Stomach smooth muscle (tissue), 2 donors: ENCODE measurements around the gene PPP1R3E.
"Not testable (repeated sequence)": the region's sequence is repeated elsewhere in the genome, so short reads cannot be mapped to it uniquely, and the experiment has no call there.

Experiments used
- H3K27ac ChIP-seq: one replicate; pipeline ENCODE4 v1.7.0; 2013; ENCODE audit warnings: mild to moderate bottlenecking, low read length, inconsistent platforms
- H3K27me3 ChIP-seq, 2 donors: one replicate each; pipeline ENCODE4 v1.7.0; 2013; ENCODE audit warnings: low read length in 2 of 2; ENCODE audit not compliant: insufficient read depth in 2 of 2, control insufficient read depth in 1 of 2
- H3K36me3 ChIP-seq, 2 donors: one replicate each; pipeline ENCODE4 v1.7.0; 2013; ENCODE audit warnings: low read length in 2 of 2; ENCODE audit not compliant: control insufficient read depth in 2 of 2, insufficient read depth in 2 of 2
- H3K4me1 ChIP-seq: one replicate; pipeline ENCODE4 v1.7.0; 2013; ENCODE audit warnings: low read length; ENCODE audit not compliant: control insufficient read depth, insufficient read depth
- H3K4me3 ChIP-seq, 2 donors: one replicate each; pipeline ENCODE4 v1.7.0; 2013; ENCODE audit warnings: low read length in 2 of 2
- H3K9ac ChIP-seq, 2 donors: one replicate each; pipeline ENCODE4 v1.7.0; 2013; ENCODE audit warnings: low read length in 2 of 2, mild to moderate bottlenecking in 1 of 2
- H3K9me3 ChIP-seq, 2 donors: one replicate each; pipeline ENCODE4 v1.7.0; 2013; ENCODE audit warnings: low read length in 2 of 2; ENCODE audit not compliant: control insufficient read depth in 2 of 2
- donor health status: healthy.
- donor health status: Pancreatic carcinoma.

PPP1R3E gene

GRCh38 chr14:23294734-23295561 is 7.7 kb downstream of the PPP1R3E start:
- no peaks in the 10 kb centered on the region for H3K9me3 ChIP-seq
- H3K4me1 ChIP-seq, result peaks cover 10% of the 10 kb centered on the region
- H3K27me3 ChIP-seq, result peaks cover 0 to 13% of the 10 kb centered on the region in 2 donors
- H3K36me3 ChIP-seq, result peaks cover 9 to 11% of the 10 kb centered on the region in 2 donors
- H3K4me3 ChIP-seq, result peak overlapping the region in 1 of 2 donors; percentile 47
- H3K27ac ChIP-seq, result no peak overlapping the region
- peak overlapping the region in 1 of 2 donors; percentile 36 for H3K9ac ChIP-seq

- peak overlapping the region; percentile 90 to 92 for H3K4me3 ChIP-seq
- peaks cover 0 to 8% of the 10 kb centered on the region in 2 donors for H3K27me3 ChIP-seq
- H3K4me1 ChIP-seq, result peaks cover 10% of the 10 kb centered on the region
- no peaks in the 10 kb centered on the region for H3K9me3 ChIP-seq
- H3K9ac ChIP-seq, result peak overlapping the region; percentile 84 to 95
- H3K27ac ChIP-seq, result peak overlapping the region; percentile 98
- no peaks in the 10 kb centered on the region for H3K36me3 ChIP-seq
These were observed 15.7 kb downstream of the PPP1R3E start for GRCh38 chr14:23286902-23287479.

GRCh38 chr14:23286020-23286901 is 16.4 kb downstream of the PPP1R3E start, which contains the start of gene HOMEZ:
TSS of gene HOMEZ (minus strand) at chr14:23286132. CDS start at chr14:23285952, 180 bp downstream.
- Histone ChIP-seq H3K9me3 (no peaks in the 10 kb centered on the region), H3K27ac (peak within 1 kb of the TSS; percentile 98), H3K4me1 (peaks cover 10% of the 10 kb centered on the region), H3K9ac (peak within 1 kb of the TSS; percentile 95 to 97), H3K36me3 (peaks cover 0 to under 1% of the 10 kb centered on the region in 2 donors), H3K27me3 (peaks cover 0 to 1% of the 10 kb centered on the region in 2 donors), H3K4me3 (peak within 1 kb of the TSS; percentile 90 to 92)

- H3K4me3 ChIP-seq, result peak overlapping the region; percentile 90 to 92
- no peaks in the 10 kb centered on the region for H3K27me3 ChIP-seq
- no peaks in the 10 kb centered on the region for H3K9me3 ChIP-seq
- peak overlapping the region; percentile 98 for H3K27ac ChIP-seq
- H3K9ac ChIP-seq, result peak overlapping the region; percentile 87 to 97
- peaks cover 10% of the 10 kb centered on the region for H3K4me1 ChIP-seq
- peaks cover 0 to 2% of the 10 kb centered on the region in 2 donors for H3K36me3 ChIP-seq
These were observed 17.1 kb downstream of the PPP1R3E start for GRCh38 chr14:23285530-23286019.

- peaks cover 0 to 2% of the 10 kb centered on the region in 2 donors for H3K36me3 ChIP-seq
- peaks cover 10% of the 10 kb centered on the region for H3K4me1 ChIP-seq
- no peaks in the 10 kb centered on the region for H3K9me3 ChIP-seq
- H3K9ac ChIP-seq, result peak overlapping the region; percentile 87 to 97
- H3K4me3 ChIP-seq, result peak overlapping the region; percentile 90 to 92
- peak overlapping the region; percentile 98 for H3K27ac ChIP-seq
- H3K27me3 ChIP-seq, result no peaks in the 10 kb centered on the region
These were observed 17.8 kb downstream of the PPP1R3E start for GRCh38 chr14:23284654-23285529.

GRCh38 chr14:23281247-23281646 is 21.4 kb downstream of the PPP1R3E start:
- H3K27me3 ChIP-seq, result no peaks in the 10 kb centered on the region
- H3K4me1 ChIP-seq, result peaks cover 5% of the 10 kb centered on the region
- no peak overlapping the region for H3K27ac ChIP-seq
- no peak overlapping the region for H3K9ac ChIP-seq
- peaks cover 1 to 5% of the 10 kb centered on the region in 2 donors for H3K36me3 ChIP-seq
- no peak overlapping the region for H3K4me3 ChIP-seq
- H3K9me3 ChIP-seq, result no peaks in the 10 kb centered on the region

- H3K9me3 ChIP-seq, H3K9ac ChIP-seq, H3K4me1 ChIP-seq, H3K4me3 ChIP-seq, H3K27me3 ChIP-seq, H3K36me3 ChIP-seq, H3K27ac ChIP-seq: not testable (repeated sequence)
These were observed 24.7 kb downstream of the PPP1R3E start for GRCh38 chr14:23277928-23278327.

GRCh38 chr14:23277189-23277588 is 25.5 kb downstream of the PPP1R3E start:
- no peaks in the 10 kb centered on the region for H3K4me1 ChIP-seq
- H3K36me3 ChIP-seq, result peaks cover 6 to 8% of the 10 kb centered on the region in 2 donors
- H3K27ac ChIP-seq, result no peak overlapping the region
- H3K9ac ChIP-seq, result no peak overlapping the region
- H3K4me3 ChIP-seq, result no peak overlapping the region
- no peaks in the 10 kb centered on the region for H3K9me3 ChIP-seq
- no peaks in the 10 kb centered on the region for H3K27me3 ChIP-seq

GRCh38 chr14:23275412-23275811 is 27.2 kb downstream of the PPP1R3E start:
- Histone ChIP-seq H3K27me3 (no peaks in the 10 kb centered on the region), H3K27ac (no peak overlapping the region)

More at GRCh38 chr14:23275412-23275811, 27.2 kb downstream of the PPP1R3E start:
- Histone ChIP-seq H3K36me3 (peaks cover 6% of the 10 kb centered on the region in 2 donors), H3K4me1 (no peaks in the 10 kb centered on the region), H3K9me3 (no peaks in the 10 kb centered on the region), H3K9ac (no peak overlapping the region), H3K4me3 (no peak overlapping the region)
